NCI-H2029 (cell line): ENCODE results near the gene SNX33.
"Not testable (repeated sequence)": the region's sequence is repeated elsewhere in the genome, so short reads cannot be mapped to it uniquely, and the experiment has no call there.

Source experiments
- DNase-seq: peaks from one replicate; lab custom pipeline; 2025; lab: John Stamatoyannopoulos, UW

The SNX33 gene

DNA sequence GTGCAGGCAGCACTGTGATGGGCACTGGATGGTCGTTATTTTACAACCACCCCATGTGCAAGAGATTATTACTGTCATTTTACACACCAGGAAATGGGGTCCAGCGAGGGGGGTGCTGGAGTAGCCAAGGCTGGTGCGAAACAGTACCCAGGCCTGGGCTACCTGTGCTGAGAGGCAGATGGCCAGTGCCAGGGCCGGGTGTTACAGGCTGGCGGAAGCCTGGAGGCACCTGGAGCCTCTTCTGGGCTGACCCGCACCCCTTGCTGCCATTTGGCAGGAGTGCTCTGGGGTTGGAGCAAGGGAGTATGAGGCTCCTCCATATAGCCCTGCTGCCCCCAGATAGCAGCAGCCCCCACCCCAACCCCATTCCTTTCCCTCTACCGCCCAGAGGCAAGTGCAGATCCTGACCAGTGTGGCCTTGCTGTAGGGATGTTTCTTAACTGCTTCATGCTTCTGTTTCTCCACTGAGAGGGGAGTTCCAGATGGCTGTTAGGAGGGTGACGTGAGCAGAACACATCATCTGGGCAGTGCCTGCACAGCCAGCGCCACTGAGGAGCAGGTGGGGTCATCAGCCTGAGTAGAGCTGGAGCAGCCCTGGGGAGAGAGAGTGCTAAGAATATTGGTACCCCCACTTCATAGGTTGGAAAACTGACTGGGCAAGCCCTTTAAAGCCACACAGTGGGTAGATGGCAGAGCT, 15.3 kb downstream of the SNX33 start:
- no peak for DNase-seq

- no peak for DNase-seq
Observed at GRCh38 chr15:75663931-75664421, 16.3 kb downstream of the SNX33 start.

DNA sequence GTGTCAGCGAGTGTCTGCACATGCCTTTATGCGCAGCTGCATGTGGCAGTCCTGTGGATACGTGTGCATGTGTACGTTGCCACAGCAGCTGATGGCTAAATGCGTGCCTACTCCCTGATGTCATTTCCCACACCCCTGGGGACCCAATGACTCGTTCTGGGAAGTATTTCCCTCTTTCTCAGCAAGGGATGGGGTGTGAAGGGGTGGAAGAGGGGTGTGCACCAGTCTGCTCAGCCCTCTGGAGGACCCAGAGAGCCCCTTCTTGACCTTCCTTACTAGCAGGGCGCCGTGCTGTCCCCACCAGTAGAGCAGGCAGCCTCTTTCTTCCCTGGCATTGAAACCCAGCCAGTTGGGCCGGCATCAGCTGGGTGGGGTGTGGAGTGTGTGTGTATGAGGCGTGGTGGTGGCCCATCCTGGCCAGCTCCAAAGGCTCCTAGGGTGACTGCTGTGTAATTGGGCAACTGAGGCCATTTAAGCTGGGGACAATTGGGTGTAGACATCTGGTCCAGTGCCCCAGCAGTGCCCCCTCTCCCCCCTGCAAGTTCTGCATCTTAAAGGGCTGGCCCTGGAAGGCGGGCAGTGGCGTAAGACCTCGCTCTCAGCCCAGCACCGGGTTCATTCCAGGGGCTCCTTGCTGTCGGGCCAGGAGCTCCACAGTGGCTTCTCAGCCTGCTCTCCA, 19.2 kb downstream of the SNX33 start:
- no peak for DNase-seq

GRCh38 chr15:75669191-75669878, 21.6 kb downstream of the SNX33 start:
- DNase-seq, result no peak

DNA sequence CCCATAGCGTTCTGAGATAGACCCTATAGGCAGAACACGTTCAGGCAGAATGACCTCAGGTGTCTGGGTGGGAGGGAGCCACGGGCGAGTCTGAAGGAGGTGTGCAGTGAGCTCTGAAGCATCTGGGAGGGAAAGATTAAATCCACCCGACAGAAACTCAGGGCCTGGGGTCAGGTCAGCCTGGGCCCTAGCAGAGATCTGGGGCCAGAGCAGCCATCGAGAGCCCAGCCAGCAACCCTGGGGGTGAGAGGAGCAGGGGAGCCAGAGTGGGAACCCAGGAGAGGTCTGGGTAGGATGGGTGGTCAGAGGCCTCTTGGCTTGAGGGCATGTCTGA, 22.1 kb downstream of the SNX33 start:
- no peak for DNase-seq

- no peak for DNase-seq
Observed at GRCh38 chr15:75671730-75672602, 24.3 kb downstream of the SNX33 start.

- no peak for DNase-seq
Observed at GRCh38 chr15:75672646-75673425, 25.1 kb downstream of the SNX33 start.

DNA sequence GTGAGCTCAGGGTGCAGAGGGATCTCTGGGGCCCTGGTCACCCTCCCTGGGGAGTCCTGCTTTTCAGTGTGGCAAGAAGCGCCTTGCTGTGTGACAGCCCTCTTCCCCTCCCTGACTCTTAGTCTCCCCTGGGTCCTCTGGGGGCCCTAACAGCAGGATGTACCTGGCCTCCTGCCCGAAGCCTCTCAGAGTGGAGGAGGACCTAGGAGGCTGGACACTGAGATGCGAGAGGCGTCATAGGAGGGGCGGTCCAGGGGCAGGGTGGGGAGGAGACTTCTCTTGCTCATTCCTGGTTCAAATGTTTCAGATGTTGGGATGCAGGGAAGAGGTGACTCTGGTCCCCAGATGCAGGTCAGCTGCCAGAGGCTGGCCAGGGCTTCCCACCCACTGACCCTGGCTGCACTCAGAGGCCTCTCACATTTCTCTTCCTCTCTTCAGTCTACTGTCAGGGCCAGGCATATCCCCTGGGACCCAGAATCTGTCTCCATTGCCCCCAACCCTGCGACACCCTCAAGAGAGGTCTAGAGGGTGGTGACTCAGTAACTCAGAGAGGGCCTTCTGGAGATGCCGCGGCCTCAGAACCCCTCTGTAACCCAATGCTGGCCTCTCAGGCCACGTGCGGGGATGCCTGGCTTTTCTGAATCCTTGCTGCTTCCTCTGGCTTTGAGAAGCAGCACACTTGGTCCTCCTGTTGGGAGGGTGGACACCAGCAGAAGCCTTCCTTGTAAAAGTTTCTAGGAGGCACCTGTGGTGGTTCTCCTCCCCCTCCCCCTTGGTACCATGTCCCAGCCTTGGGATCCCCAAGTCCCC, 25.9 kb downstream of the SNX33 start:
- no peak for DNase-seq

DNA sequence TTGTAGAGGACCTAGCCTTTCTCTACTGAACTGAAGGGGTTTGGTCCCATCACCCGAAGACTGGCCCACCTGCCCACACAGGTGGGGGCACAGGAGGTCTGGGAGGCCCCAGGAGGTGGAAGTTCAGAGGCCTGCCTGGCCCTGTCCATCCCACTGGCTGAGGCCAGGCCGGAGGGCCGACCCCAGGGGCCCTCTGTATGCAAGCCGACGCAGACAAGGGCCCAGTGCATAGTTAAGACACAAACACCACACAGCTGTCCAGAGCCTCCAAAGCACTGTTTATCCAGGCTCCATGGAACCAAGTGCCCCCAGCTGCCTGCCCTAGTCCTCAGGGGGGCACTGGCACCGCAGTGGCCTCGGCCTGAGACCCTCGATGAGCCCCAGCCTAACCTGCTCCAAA, 26.7 kb downstream of the SNX33 start:
- DNase-seq, result no peak

- DNase-seq, result no peak
Observed at GRCh38 chr15:75675579-75676404, 28.1 kb downstream of the SNX33 start.

GRCh38 chr15:75676688-75677464, 29.2 kb downstream of the SNX33 start:
- DNase-seq, result no peak

- DNase-seq, result no peak
Observed at GRCh38 chr15:75677465-75678323, 30.0 kb downstream of the SNX33 start.

- DNase-seq, result not testable (repeated sequence)
Observed at GRCh38 chr15:75678324-75678690, 30.6 kb downstream of the SNX33 start.

GRCh38 chr15:75680007-75680789, 32.5 kb downstream of the SNX33 start:
- no peak for DNase-seq

- no peak for DNase-seq
Observed at GRCh38 chr15:75682181-75683135, 34.7 kb downstream of the SNX33 start.
